B cell (primary cell): ENCODE measurements around the gene NT5DC3. TPM values are rescaled to one million over a fixed set of nuclear protein-coding genes. Genes with fewer than 3 reads are reported as not detected.

Source experiments
- ATAC-seq: fragments of 200-7000 bp; cut with Tn5 transposase; one replicate; pipeline ENCODE4 v1.10.0; 2021; ENCODE audit warnings: low read depth, mild to moderate bottlenecking, moderate number of reproducible peaks, moderate library complexity
- CTCF ChIA-PET: fragments of 350-600 bp; sonication (Branson Sonifier 250); formaldehyde crosslinking; loops from one replicate; lab custom pipeline; 2021; ENCODE audit warnings: antibody characterized with exemption, inconsistent platforms; lab: Charles Lee
- POLR2A ChIA-PET: fragments of 350-600 bp; sonication (Branson Sonifier 250); formaldehyde crosslinking; loops from one replicate; lab custom pipeline; 2021; ENCODE audit warnings: antibody characterized with exemption; lab: Charles Lee
- DNase-seq: peaks from one replicate; pipeline ENCODE4 v3.0.0; 2013
- H2AFZ ChIP-seq: 2 replicates; pipeline ENCODE4 v1.6.1; 2012; ENCODE audit warnings: mild to moderate bottlenecking, low read depth, low read length; ENCODE audit not compliant: insufficient read depth, poor library complexity, severe bottlenecking
- H3K27ac ChIP-seq, 2 donors: 1 replicate in 1 of 2; 2 replicates in 1 of 2; pipeline ENCODE4 v1.5.1; 2012 to 2013; ENCODE audit warnings: low read length in 2 of 2, mild to moderate bottlenecking in 2 of 2, moderate library complexity in 1 of 2
- H3K27me3 ChIP-seq, 4 experiments: fragments of 200-600 bp in 1 of 4; sonication (generic) in 1 of 4; replicated peaks in 1 of 4; 1 replicate in 2 of 4; 2 replicates in 2 of 4; pipeline versions ENCODE4 v1.6.1 to v1.7.0; 2013 to 2016; ENCODE audit warnings: low read length in 3 of 4, mild to moderate bottlenecking in 2 of 4, mixed read lengths in 1 of 4, moderate library complexity in 1 of 4; ENCODE audit not compliant: insufficient read depth in 4 of 4, control insufficient read depth in 3 of 4; ENCODE audit errors: control extremely low read depth in 1 of 4
- H3K36me3 ChIP-seq, 2 experiments: replicated peaks in 1 of 2; 1 replicate in 1 of 2; 2 replicates in 1 of 2; pipeline versions ENCODE4 v1.6.1 to v1.7.1; 2013; ENCODE audit warnings: low read length in 1 of 2; ENCODE audit not compliant: insufficient read depth in 2 of 2, control insufficient read depth in 1 of 2; ENCODE audit errors: control extremely low read depth in 1 of 2, extremely low read depth in 1 of 2
- H3K4me1 ChIP-seq, 2 donors: fragments of 200-600 bp in 1 of 2; sonication (generic) in 1 of 2; 1 replicate in 1 of 2; 2 replicates in 1 of 2; pipeline versions ENCODE4 v1.5.1 to v1.6.1; 2013 to 2017; ENCODE audit warnings: low read length in 2 of 2; ENCODE audit not compliant: control insufficient read depth in 2 of 2, insufficient read depth in 2 of 2
- H3K4me2 ChIP-seq: replicated peaks from 2 replicates; pipeline ENCODE3; 2012; ENCODE audit warnings: mild to moderate bottlenecking, low read depth, low read length; ENCODE audit not compliant: poor library complexity, severe bottlenecking
- H3K4me3 ChIP-seq, 5 experiments: fragments of 200-600 bp in 1 of 5; sonication (generic) in 1 of 5; 1 replicate in 3 of 5; 2 replicates in 2 of 5; pipeline versions ENCODE4 v1.5.1 to v1.7.0; 2011 to 2016; ENCODE audit warnings: low read length in 4 of 5, mild to moderate bottlenecking in 4 of 5, low read depth in 2 of 5, control low read depth in 1 of 5, moderate library complexity in 1 of 5; ENCODE audit not compliant: insufficient read depth in 1 of 5; ENCODE audit errors: control extremely low read depth in 1 of 5, extremely low read depth in 1 of 5
- H3K79me2 ChIP-seq: fragments of 200-600 bp; sonication (generic); one replicate; pipeline ENCODE4 v1.6.0; 2016; ENCODE audit warnings: low read length; ENCODE audit not compliant: control insufficient read depth, insufficient read depth
- H3K9ac ChIP-seq: fragments of 200-600 bp; sonication (generic); 2 replicates; pipeline ENCODE4 v1.6.1; 2017; ENCODE audit warnings: mild to moderate bottlenecking, low read length, moderate library complexity
- H3K9me3 ChIP-seq, 3 donors: one replicate each; pipeline versions ENCODE4 v1.6.1 to v1.7.1; 2013; ENCODE audit warnings: low read length in 2 of 3; ENCODE audit not compliant: control insufficient read depth in 2 of 3, insufficient read depth in 1 of 3; ENCODE audit errors: control extremely low read depth in 1 of 3
- H4K20me1 ChIP-seq: 2 replicates; pipeline ENCODE4 v1.6.0; 2012; ENCODE audit warnings: mild to moderate bottlenecking, low read length; ENCODE audit not compliant: insufficient read depth, control insufficient read depth, poor library complexity, severe bottlenecking
- H3K27ac Mint-ChIP-seq: one replicate; pipeline ENCODE4 v1.8.0; 2021; ENCODE audit warnings: mixed read lengths
- H3K27me3 Mint-ChIP-seq: one replicate; pipeline ENCODE4 v1.8.0; 2021; ENCODE audit warnings: mixed read lengths
- H3K4me1 Mint-ChIP-seq: one replicate; pipeline ENCODE4 v1.8.0; 2021; ENCODE audit warnings: mixed read lengths
- H3K4me3 Mint-ChIP-seq: one replicate; pipeline ENCODE4 v1.8.0; 2021; ENCODE audit warnings: mixed read lengths
- H3K9me3 Mint-ChIP-seq: one replicate; pipeline ENCODE4 v1.8.0; 2022; ENCODE audit warnings: mixed read lengths; ENCODE audit not compliant: insufficient read depth
- EZH2 ChIP-seq: IDR thresholded peaks from 2 replicates; pipeline ENCODE4 v1.6.1; 2012; ENCODE audit warnings: borderline replicate concordance, low read depth, mild to moderate bottlenecking, moderate library complexity, low read length; ENCODE audit not compliant: insufficient read depth, poor library complexity, severe bottlenecking
- WGBS: methylation state at CpG from one replicate; pipeline ENCODE4 v1.1.5; 2013; ENCODE audit warnings: missing lambda C conversion rate; ENCODE audit not compliant: insufficient coverage; 5-methylcytosine and 5-hydroxymethylcytosine counted together
- intact Hi-C: fragments of 100-400 bp; cut with micrococcal nuclease; formaldehyde crosslinking; loops from one replicate; pipeline ENCODE4 v1.10.0; 2022
- polyA plus RNA-seq: library from polyadenylated mRNA; depleted of rRNA; stranded (reverse); fragments of >200 nt; gene quantifications from 2 replicates; pipeline ENCODE4 v1.2.3, GENCODE V29; 2012
- total RNA-seq, 2 donors: library from RNA; stranded (reverse); fragments of 120-200 nt in 1 of 2; gene quantifications; 1 replicate in 1 of 2; 2 replicates in 1 of 2; pipeline versions ENCODE4 v1.2.3 to v1.2.4, GENCODE V29; 2013 to 2022
- TF ChIP-seq, protein P1 (sequence below): fragments of 200-600 bp; IDR thresholded peaks from one replicate; pipeline ENCODE4 v1.8.0; 2022; ENCODE audit warnings: antibody characterized with exemption, mild to moderate bottlenecking

Gene NT5DC3
- total and polyA plus RNA-seq, 2 donors (not counting 1 experiment from before 2014, with no cell fraction given), result 4.4 to 10.6 TPM

GRCh38 chr12:103802586-103802886 is 38.5 kb downstream of the NT5DC3 start:
- Mint-ChIP-seq H3K4me3 (no peak overlapping the region), H3K4me1 (no peaks in the 10 kb centered on the region), H3K9me3 (no peaks in the 10 kb centered on the region), H3K27me3 (no peaks in the 10 kb centered on the region), H3K27ac (no peak overlapping the region)
- peaks cover 0 to 24% of the 10 kb centered on the region in 2 experiments for H3K36me3 ChIP-seq
- H2AFZ ChIP-seq, result no peak overlapping the region
- no peaks in the 10 kb centered on the region for H3K4me1 ChIP-seq
- no peak for ATAC-seq
- TF ChIP-seq, protein P1, sequence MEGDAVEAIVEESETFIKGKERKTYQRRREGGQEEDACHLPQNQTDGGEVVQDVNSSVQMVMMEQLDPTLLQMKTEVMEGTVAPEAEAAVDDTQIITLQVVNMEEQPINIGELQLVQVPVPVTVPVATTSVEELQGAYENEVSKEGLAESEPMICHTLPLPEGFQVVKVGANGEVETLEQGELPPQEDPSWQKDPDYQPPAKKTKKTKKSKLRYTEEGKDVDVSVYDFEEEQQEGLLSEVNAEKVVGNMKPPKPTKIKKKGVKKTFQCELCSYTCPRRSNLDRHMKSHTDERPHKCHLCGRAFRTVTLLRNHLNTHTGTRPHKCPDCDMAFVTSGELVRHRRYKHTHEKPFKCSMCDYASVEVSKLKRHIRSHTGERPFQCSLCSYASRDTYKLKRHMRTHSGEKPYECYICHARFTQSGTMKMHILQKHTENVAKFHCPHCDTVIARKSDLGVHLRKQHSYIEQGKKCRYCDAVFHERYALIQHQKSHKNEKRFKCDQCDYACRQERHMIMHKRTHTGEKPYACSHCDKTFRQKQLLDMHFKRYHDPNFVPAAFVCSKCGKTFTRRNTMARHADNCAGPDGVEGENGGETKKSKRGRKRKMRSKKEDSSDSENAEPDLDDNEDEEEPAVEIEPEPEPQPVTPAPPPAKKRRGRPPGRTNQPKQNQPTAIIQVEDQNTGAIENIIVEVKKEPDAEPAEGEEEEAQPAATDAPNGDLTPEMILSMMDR, result no peak
- TF ChIP-seq EZH2, result no peak
- no peaks in the 10 kb centered on the region for H3K27me3 ChIP-seq
- H3K27ac ChIP-seq, result no peak overlapping the region
- H3K9me3 ChIP-seq, result peaks cover 0 to 6% (median 0%) of the 10 kb centered on the region in 3 donors
- no peaks in the 10 kb centered on the region for H4K20me1 ChIP-seq
- no peak overlapping the region for H3K4me3 ChIP-seq
- ChIA-PET CTCF (no interaction called here), POLR2A (no interaction called here)
- no peak overlapping the region for H3K4me2 ChIP-seq
- H3K9ac ChIP-seq, result no peak overlapping the region
- WGBS, result no CpG with 5 or more reads among the region's 1 CpG
- DNase-seq, result no peak
- intact Hi-C loops, result no loop called here
- H3K79me2 ChIP-seq, result no peaks in the 10 kb centered on the region

DNA sequence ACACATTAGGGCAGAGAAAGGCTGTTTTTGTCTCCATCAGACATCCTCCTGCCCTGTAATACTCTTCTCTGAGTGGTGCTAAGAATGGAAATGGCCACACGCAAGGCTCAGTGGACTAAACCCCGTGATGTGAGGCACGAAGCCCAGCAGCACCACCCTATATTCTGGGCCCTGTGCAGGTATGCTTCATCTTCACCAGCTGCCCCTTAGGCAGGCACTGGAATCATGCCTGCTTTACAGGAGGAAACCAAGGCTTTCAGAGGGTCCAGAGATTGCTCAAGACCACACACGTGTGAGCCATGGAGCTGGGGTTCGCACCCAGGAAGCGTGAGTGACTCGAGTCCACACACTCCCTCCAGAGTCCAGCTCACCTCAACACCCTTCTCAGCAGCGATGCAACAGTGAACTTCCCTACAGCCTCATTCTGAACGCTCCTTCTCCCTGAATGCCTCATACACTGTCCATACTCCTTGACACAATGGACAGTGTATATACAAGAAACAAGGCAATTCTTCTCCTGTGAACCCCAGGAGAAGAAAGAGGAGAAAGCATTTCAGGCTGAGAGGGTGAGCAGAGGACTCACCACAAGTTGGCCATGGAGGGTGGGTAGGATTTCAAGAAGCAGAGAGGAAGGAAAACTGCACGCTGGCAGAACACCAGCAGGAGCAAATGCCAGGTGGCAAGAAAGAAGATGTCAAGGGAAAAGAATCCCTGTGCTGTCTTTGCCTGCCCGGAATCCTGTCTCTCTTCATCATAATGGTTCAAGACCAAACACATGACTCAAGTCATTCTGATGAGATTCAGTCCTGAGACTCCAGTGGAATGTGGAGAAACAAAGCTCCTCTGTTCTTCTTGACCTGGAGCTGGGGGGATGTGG is 39.1 kb downstream of the NT5DC3 start:
- no peak overlapping the region for H3K4me2 ChIP-seq
- H3K4me3 ChIP-seq, result no peak overlapping the region
- no peaks in the 10 kb centered on the region for H4K20me1 ChIP-seq
- no peaks in the 10 kb centered on the region for H3K4me1 ChIP-seq
- H3K9ac ChIP-seq, result no peak overlapping the region
- H3K27me3 ChIP-seq, result no peaks in the 10 kb centered on the region
- TF ChIP-seq, protein P1, result no peak
- no peak for TF ChIP-seq EZH2
- no peak overlapping the region for H3K27ac ChIP-seq
- Mint-ChIP-seq H3K27ac (no peak overlapping the region), H3K4me3 (no peak overlapping the region), H3K9me3 (no peaks in the 10 kb centered on the region), H3K4me1 (no peaks in the 10 kb centered on the region), H3K27me3 (no peaks in the 10 kb centered on the region)
- ATAC-seq (no peak), DNase-seq (no peak)
- H3K9me3 ChIP-seq, result peaks cover 0 to 6% (median 0%) of the 10 kb centered on the region in 3 donors
- H3K79me2 ChIP-seq, result no peaks in the 10 kb centered on the region
- peaks cover 0 to 24% of the 10 kb centered on the region in 2 experiments for H3K36me3 ChIP-seq
- 99% methylated on average over 9 of the region's 11 CpGs for WGBS
- CTCF ChIA-PET, result interaction anchor here (0.5 to 0.7 kb wide), 2 partner anchors 40 to 66 kb away, joined by 3 to 4 read pairs; no protein-coding TSS in a partner anchor
- intact Hi-C loops, result no loop called here
- POLR2A ChIA-PET, result interaction anchor here (1.0 kb wide), 1 partner anchor 39 kb away, joined by 3 read pairs; the partner anchor contains the start of gene NT5DC3
- H2AFZ ChIP-seq, result no peak overlapping the region
